AG09309 (cell line): ENCODE data around the gene GPATCH4.
"Not testable (repeated sequence)": the region's sequence is repeated elsewhere in the genome, so short reads cannot be mapped to it uniquely, and the experiment has no call there.

Experiments used
- DNase-seq: peaks from one replicate; pipeline ENCODE4 v3.0.0-alpha.2; 2010; ENCODE audit warnings: low read depth
- H3K4me3 ChIP-seq: 2 replicates; pipeline ENCODE4 v1.5.1; 2011; ENCODE audit warnings: mild to moderate bottlenecking, low read depth, low read length, moderate library complexity; ENCODE audit not compliant: control insufficient read depth
- CTCF ChIP-seq: IDR thresholded peaks from 2 replicates; pipeline ENCODE4 v1.5.1; 2011; ENCODE audit warnings: mild to moderate bottlenecking, low read depth, low read length, inconsistent platforms; ENCODE audit not compliant: insufficient read depth, control insufficient read depth; ENCODE audit errors: missing control alignments

GPATCH4 gene

GRCh38 chr1:156556354-156556753 is 44.9 kb downstream of the GPATCH4 start:
- no peak for TF ChIP-seq CTCF
- DNase-seq: no peak
- no peak overlapping the region for H3K4me3 ChIP-seq

GRCh38 chr1:156555715-156556114 is 45.6 kb downstream of the GPATCH4 start:
- DNase-seq: no peak
- H3K4me3 ChIP-seq: no peak overlapping the region
- no peak for TF ChIP-seq CTCF

GRCh38 chr1:156554971-156555370 is 46.3 kb downstream of the GPATCH4 start:
- no peak for TF ChIP-seq CTCF
- no peak overlapping the region for H3K4me3 ChIP-seq
- DNase-seq: no peak

GRCh38 chr1:156553860-156554485 is 47.3 kb downstream of the GPATCH4 start:
- no peak for TF ChIP-seq CTCF
- DNase-seq: no peak
- no peak overlapping the region for H3K4me3 ChIP-seq

GRCh38 chr1:156552937-156553336 is 48.3 kb downstream of the GPATCH4 start:
- H3K4me3 ChIP-seq: not testable (repeated sequence)

GRCh38 chr1:156552518-156552917 is 48.8 kb downstream of the GPATCH4 start:
- H3K4me3 ChIP-seq: no peak overlapping the region
- DNase-seq: no peak
- no peak for TF ChIP-seq CTCF

More at GRCh38 chr1:156552937-156553336, 48.3 kb downstream of the GPATCH4 start:
- not testable (repeated sequence) for DNase-seq

GRCh38 chr1:156551869-156552268 is 49.4 kb downstream of the GPATCH4 start:
- DNase-seq: no peak
- H3K4me3 ChIP-seq: no peak overlapping the region
- TF ChIP-seq CTCF: no peak
